GM19328 (cell line): ENCODE data around the gene PALLD.
"Not testable (repeated sequence)": the region's sequence is repeated elsewhere in the genome, so short reads cannot be mapped to it uniquely, and the experiment has no call there.

Experiments used
- ATAC-seq: cut with Tn5 transposase; IDR thresholded peaks from one replicate; pipeline ENCODE4 v1.9.1; 2021; ENCODE audit warnings: mild to moderate bottlenecking, moderate library complexity; ENCODE audit not compliant: unreplicated experiment

The PALLD gene

GRCh38 chr4:168695288-168695687, 198.4 kb downstream of the PALLD start:
- no peak for ATAC-seq

GRCh38 chr4:168696280-168696679, 199.4 kb downstream of the PALLD start:
- ATAC-seq = no peak

- ATAC-seq = no peak
Observed at GRCh38 chr4:168696826-168697225, 200.0 kb downstream of the PALLD start.

- ATAC-seq = no peak
Observed at GRCh38 chr4:168699224-168699878, 202.5 kb downstream of the PALLD start.

GRCh38 chr4:168701061-168701460, 204.2 kb downstream of the PALLD start:
- no peak for ATAC-seq

- ATAC-seq = not testable (repeated sequence)
Observed at GRCh38 chr4:168702581-168703087, 205.8 kb downstream of the PALLD start.

GRCh38 chr4:168705121-168705520, 208.3 kb downstream of the PALLD start:
- ATAC-seq = no peak

- no peak for ATAC-seq
Observed at GRCh38 chr4:168707205-168707604, 210.4 kb downstream of the PALLD start.

GRCh38 chr4:168708108-168708507, 211.3 kb downstream of the PALLD start:
- no peak for ATAC-seq

GRCh38 chr4:168710353-168710946, 213.6 kb downstream of the PALLD start:
- no peak for ATAC-seq

GRCh38 chr4:168711197-168712140, 214.6 kb downstream of the PALLD start:
- no peak for ATAC-seq

- ATAC-seq = no peak
Observed at GRCh38 chr4:168712316-168712890, 215.6 kb downstream of the PALLD start.

- no peak for ATAC-seq
Observed at GRCh38 chr4:168713253-168713652, 216.4 kb downstream of the PALLD start.

GRCh38 chr4:168715896-168716295, 219.0 kb downstream of the PALLD start:
- ATAC-seq = no peak

GRCh38 chr4:168716406-168717129, 219.7 kb downstream of the PALLD start:
- no peak for ATAC-seq

GRCh38 chr4:168717847-168718246, 221.0 kb downstream of the PALLD start:
- ATAC-seq = no peak

- no peak for ATAC-seq
Observed at GRCh38 chr4:168719725-168720124, 222.9 kb downstream of the PALLD start.

GRCh38 chr4:168720396-168720900, 223.6 kb downstream of the PALLD start:
- no peak for ATAC-seq

- ATAC-seq = no peak
Observed at GRCh38 chr4:168722391-168722790, 225.5 kb downstream of the PALLD start.

- ATAC-seq = no peak
Observed at GRCh38 chr4:168723020-168723419, 226.2 kb downstream of the PALLD start.
